ENCODE results near the gene DPY19L1. TPM values are rescaled to one million over a fixed set of nuclear protein-coding genes. Genes with fewer than 3 reads are reported as not detected.

The DPY19L1 gene
- 26.4 and 28.8 TPM in 2 replicates for total RNA-seq (2014; rRNA removed; shearing (Covaris generic))

DNA sequence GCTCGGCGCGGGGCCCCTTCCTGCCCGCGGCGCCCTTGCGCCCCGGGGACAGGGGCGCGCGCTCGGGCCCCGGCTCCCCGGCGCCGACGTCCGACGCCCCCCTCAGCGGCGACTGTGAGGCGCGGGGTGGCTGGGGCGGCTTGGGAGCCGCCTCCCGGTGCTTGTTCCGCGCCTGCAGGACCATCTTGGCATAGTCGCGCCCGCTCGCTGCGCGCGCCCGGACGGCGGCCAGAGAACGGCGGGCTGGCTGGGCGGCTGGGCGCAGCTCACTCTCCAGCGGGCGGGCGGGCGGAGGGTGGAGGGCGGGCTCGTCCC lies at the start of gene DPY19L1:
TSS of gene DPY19L1 (minus strand) at position 275 of the 315 bp plus-strand sequence. CDS start at position 184, 91 bp downstream.

Small RNA genes within 50 kb of the gene (small RNA-seq; reads per million reads assigned to genes)
- not detected for gene MIR548N
- gene RF00322: not detected

Other genes starting within 250 kb of the DPY19L1 start
- 2.2 and 2.9 TPM in 2 replicates for gene TBX20, start 216.6 kb upstream of the DPY19L1 start, total RNA-seq (2014; rRNA removed; shearing (Covaris generic))